HepG2 (cell line): ENCODE measurements around the gene RXYLT1. TPM values are rescaled to one million over a fixed set of nuclear protein-coding genes. Genes with fewer than 3 reads are reported as not detected.
A peak's percentile ranks its signal among the peaks of the same experiment; 100 is the strongest.

ENCODE experiments used
- BRCA1 ChIP-seq: sonication (generic); formaldehyde crosslinking; IDR thresholded peaks from 2 replicates; pipeline ENCODE4 v1.4.0; 2020; ENCODE audit warnings: missing genetic modification reagents
- ELF4 ChIP-seq: sonication (generic); formaldehyde crosslinking; IDR thresholded peaks from 2 replicates; pipeline ENCODE4 v1.5.0; 2020; ENCODE audit warnings: missing genetic modification reagents, mild to moderate bottlenecking, moderate library complexity, borderline replicate concordance
- HOXA5 ChIP-seq: sonication (generic); formaldehyde crosslinking; IDR thresholded peaks from 2 replicates; pipeline ENCODE4 v1.4.0; 2020; ENCODE audit warnings: missing genetic modification reagents
- KLF12 ChIP-seq: sonication (generic); formaldehyde crosslinking; IDR thresholded peaks from 2 replicates; pipeline ENCODE4 v1.4.0; 2020; ENCODE audit warnings: missing genetic modification reagents, borderline replicate concordance
- MYPOP ChIP-seq: sonication (generic); formaldehyde crosslinking; IDR thresholded peaks from 2 replicates; pipeline ENCODE4 v1.8.1; 2023; ENCODE audit warnings: mild to moderate bottlenecking, moderate library complexity, missing genetic modification reagents
- PAX8 ChIP-seq: sonication (generic); formaldehyde crosslinking; IDR thresholded peaks from 2 replicates; pipeline ENCODE4 v1.8.0; 2022; ENCODE audit warnings: mild to moderate bottlenecking, missing genetic modification reagents, borderline replicate concordance
- ZFP36 ChIP-seq: fragments of 150-350 bp; IDR thresholded peaks from 2 replicates; pipeline ENCODE4 v1.6.1; 2018; ENCODE audit warnings: borderline replicate concordance, low read length, low read depth; ENCODE audit not compliant: partially characterized antibody
- ZNF160 ChIP-seq: sonication (generic); formaldehyde crosslinking; IDR thresholded peaks from 2 replicates; pipeline ENCODE4 v1.8.0; 2022; ENCODE audit warnings: mild to moderate bottlenecking, inconsistent platforms, missing genetic modification reagents
- ZNF207 ChIP-seq: fragments of 450-650 bp; IDR thresholded peaks from 2 replicates; pipeline ENCODE4 v1.6.1; 2016; ENCODE audit warnings: antibody characterized with exemption, borderline replicate concordance
- ZNF281 ChIP-seq: sonication (generic); formaldehyde crosslinking; IDR thresholded peaks from 2 replicates; pipeline ENCODE4 v1.4.0; 2020; ENCODE audit warnings: missing genetic modification reagents, borderline replicate concordance
- ZNF841 ChIP-seq: sonication (generic); formaldehyde crosslinking; IDR thresholded peaks from 2 replicates; pipeline ENCODE4 v1.8.1; 2023; ENCODE audit warnings: missing genetic modification reagents, borderline replicate concordance
- polyA plus RNA-seq, 8 experiments: library from polyadenylated mRNA; depleted of rRNA in 3 of 8; stranded (reverse) in 7 of 8; unstranded in 1 of 8; fragments of >200 nt; fragmentation: Illumina TruSeq in 4 of 8; extraction: Trizol in 4 of 8; gene quantifications; 2 replicates each; pipeline versions ENCODE4 v1.2.1 to v1.2.3, GENCODE V29; 2011 to 2016; ENCODE audit warnings: low read depth in 4 of 8, missing spikeins in 1 of 8, mixed read lengths in 1 of 8; ENCODE audit not compliant: insufficient read depth in 1 of 8
- total RNA-seq, 5 experiments: library from RNA; depleted of rRNA; stranded (reverse); fragments of >200 nt; fragmentation: Illumina TruSeq; extraction: Trizol; gene quantifications; 2 replicates each; pipeline ENCODE4 v1.2.3, GENCODE V29; 2016; ENCODE audit warnings: low read depth in 1 of 5
- TF ChIP-seq, protein P1 (sequence below): sonication (generic); formaldehyde crosslinking; IDR thresholded peaks from 2 replicates; pipeline ENCODE4 v1.4.0; 2020; ENCODE audit warnings: mild to moderate bottlenecking, missing genetic modification reagents
- TF ChIP-seq, protein P2 (sequence below): sonication (generic); formaldehyde crosslinking; IDR thresholded peaks from 2 replicates; pipeline ENCODE4 v1.8.0; 2022; ENCODE audit warnings: missing genetic modification reagents, low read depth, mild to moderate bottlenecking, borderline replicate concordance

RXYLT1 gene
- total and polyA plus RNA-seq, 2 of the 13 experiments (the other 11 are each of a cell fraction or from before 2014, with no cell fraction given), result 8.3 to 15.5 TPM

- TF ChIP-seq, protein P1, sequence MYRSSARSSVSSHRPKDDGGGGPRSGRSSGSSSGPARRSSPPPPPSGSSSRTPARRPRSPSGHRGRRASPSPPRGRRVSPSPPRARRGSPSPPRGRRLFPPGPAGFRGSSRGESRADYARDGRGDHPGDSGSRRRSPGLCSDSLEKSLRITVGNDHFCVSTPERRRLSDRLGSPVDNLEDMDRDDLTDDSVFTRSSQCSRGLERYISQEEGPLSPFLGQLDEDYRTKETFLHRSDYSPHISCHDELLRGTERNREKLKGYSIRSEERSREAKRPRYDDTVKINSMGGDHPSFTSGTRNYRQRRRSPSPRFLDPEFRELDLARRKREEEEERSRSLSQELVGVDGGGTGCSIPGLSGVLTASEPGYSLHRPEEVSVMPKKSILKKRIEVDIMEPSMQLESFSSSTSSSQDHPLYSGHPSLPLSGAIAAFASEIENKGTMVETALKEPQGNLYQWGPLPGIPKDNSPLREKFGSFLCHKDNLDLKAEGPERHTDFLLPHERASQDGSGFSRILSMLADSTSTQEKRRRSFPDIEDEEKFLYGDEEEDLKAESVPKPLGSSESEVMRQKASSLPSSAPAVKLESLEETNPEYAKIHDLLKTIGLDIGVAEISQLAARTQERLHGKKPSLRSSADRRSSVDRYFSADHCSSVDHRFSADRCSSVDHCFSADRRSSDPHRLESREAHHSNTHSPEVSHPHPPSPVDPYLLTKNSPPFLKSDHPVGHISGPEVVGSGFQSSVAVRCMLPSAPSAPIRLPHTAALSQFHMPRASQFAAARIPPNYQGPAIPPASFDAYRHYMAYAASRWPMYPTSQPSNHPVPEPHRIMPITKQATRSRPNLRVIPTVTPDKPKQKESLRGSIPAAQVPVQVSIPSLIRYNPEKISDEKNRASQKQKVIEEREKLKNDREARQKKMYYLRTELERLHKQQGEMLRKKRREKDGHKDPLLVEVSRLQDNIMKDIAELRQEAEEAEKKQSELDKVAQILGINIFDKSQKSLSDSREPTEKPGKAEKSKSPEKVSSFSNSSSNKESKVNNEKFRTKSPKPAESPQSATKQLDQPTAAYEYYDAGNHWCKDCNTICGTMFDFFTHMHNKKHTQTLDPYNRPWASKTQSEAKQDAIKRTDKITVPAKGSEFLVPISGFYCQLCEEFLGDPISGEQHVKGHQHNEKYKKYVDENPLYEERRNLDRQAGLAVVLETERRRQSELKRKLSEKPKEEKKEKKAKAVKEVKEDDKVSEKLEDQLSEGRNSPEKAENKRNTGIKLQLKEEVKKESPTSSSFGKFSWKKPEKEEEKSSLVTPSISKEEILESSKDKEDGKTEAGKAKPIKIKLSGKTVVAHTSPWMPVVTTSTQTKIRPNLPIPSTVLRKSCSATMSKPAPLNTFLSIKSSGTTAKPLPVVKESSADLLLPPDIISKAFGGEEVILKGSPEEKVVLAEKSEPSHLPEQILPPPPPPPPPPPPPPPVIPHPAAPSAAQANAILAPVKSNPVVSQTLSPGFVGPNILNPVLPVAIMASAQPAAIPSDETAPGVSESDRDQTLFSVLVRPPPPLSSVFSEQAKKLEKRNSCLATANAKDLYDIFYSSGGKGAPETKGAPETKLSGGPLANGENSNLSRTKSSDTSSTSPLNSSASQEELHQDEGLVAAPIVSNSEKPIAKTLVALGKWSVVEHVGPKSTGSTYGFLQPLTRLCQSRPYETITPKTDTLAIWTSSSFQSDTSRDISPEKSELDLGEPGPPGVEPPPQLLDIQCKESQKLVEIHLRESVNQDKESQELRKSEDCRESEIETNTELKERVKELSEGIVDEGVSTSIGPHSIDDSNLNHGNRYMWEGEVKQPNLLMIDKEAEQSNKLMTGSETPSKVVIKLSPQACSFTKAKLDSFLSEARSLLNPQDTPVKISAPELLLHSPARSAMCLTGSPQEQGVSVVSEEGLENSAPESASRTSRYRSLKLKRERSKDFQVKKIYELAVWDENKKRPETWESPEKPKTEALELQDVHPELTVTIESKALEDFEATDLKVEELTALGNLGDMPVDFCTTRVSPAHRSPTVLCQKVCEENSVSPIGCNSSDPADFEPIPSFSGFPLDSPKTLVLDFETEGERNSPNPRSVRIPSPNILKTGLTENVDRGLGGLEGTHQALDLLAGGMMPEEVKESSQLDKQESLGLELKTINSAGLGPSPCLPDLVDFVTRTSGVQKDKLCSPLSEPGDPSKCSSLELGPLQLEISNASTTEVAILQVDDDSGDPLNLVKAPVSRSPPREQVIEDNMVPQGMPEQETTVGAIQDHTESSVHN (CRISPR knock-in tag), result no peak
- TF ChIP-seq ZNF160 (CRISPR knock-in tag), result no peak
- no peak for TF ChIP-seq ZNF281 (CRISPR knock-in tag)
- no peak for TF ChIP-seq PAX8 (CRISPR knock-in tag)
- TF ChIP-seq HOXA5 (CRISPR knock-in tag), result no peak
- TF ChIP-seq ZFP36, result no peak
- TF ChIP-seq BRCA1 (CRISPR knock-in tag), result no peak
- TF ChIP-seq MYPOP (CRISPR knock-in tag), result 0 out of 2 replicates have a peak, but pooled peaks have one; percentile 53
- TF ChIP-seq, protein P2, sequence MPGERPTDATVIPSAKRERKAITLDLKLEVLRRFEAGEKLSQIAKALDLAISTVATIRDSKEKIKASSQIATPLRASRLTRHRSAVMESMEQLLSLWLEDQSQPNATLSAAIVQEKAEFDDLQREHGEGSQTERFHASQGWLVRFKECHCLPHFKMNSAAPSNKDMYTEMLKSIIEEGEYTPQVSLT (CRISPR knock-in tag), result no peak
- no peak for TF ChIP-seq KLF12 (CRISPR knock-in tag)
- TF ChIP-seq ZNF207, result no peak
- TF ChIP-seq ELF4 (CRISPR knock-in tag), result no peak
- TF ChIP-seq ZNF841 (CRISPR knock-in tag), result no peak
Measured at GRCh38 chr12:63779498-63780481, at the start of gene RXYLT1 (continued).
